Stimulated activated CD8-positive, alpha-beta memory T cell treated with anti-CD3 and anti-CD28 coated beads, Interleukin-15, amount 100 ng/mL, for 4 hours (primary cell): ENCODE data around the gene LEF1.

ENCODE experiments used
- DNase-seq, 2 donors: peaks; one replicate each; pipeline ENCODE4 v3.0.0-alpha.2; 2020; ENCODE audit warnings: low read depth in 2 of 2

Gene LEF1

DNA sequence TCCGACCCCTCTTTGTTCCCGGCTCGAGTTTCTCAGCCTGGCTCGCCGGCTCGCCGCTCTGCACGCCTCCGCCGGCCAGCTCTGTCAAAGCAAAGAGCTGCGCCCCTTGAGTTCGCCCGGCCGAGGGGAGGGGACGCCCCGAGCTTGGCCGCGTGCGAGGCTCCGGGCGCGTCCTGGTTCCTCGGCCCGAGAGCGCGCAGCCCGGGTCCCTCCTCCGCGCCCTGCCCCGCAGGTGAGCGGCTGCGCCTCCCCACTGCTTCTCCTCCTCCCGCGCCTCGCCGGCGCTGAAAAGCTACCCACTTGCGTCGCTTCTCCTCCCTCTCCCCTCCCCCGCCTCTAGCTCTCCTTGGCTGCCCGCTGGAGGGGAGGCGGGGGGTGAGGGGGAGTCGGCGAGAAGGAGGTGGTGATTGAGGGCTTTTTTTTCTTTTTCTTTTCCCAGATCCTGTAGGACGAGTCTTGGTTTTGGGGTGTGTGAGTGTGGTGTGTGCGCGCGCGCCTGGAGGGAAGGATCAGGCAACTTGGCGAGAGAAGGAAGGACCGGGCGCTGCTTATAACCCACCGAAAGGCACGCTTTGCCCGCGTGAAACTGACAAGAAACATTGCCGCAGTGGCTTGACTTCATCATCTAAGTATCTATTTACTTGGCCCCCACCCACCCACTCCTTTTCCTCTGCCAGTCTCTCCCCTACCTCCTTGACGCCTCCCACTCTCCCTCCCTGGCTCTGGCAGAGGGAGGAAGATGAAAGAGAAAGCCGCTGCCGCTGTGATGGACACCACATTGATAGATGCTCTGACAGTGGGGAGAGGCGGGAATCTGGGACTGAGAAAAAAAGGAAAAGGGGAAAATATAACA, at the start of gene LEF1:
LEF1 (minus strand) TSS at position 262 of the 853 bp plus-strand sequence. CDS start 1,165 bp downstream, outside the sequence.
- DNase-seq, result peak; percentile 52 to 58

- no peak for DNase-seq
Observed at GRCh38 chr4:108216510-108216909, 47.8 kb upstream of the LEF1 start.

DNA sequence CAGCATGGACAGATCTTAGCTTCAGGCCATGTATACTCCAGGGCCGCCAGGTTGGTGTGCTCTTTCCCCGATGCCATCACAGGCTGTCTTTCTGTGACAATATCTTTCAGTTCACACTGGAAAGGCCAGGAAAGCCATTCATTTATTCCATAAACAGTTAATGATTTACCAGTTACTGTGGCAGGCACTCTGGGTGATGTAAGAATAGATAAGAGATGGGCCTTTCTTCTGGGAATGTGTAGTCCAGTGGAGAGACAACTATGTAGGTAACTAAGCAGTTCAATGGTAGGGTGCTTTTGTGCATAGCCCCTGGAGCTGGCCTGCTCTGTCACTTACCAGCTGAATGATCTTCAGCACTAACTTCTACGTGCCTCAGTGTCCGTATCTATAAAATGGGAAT, 46.3 kb upstream of the LEF1 start:
- DNase-seq, result no peak

DNA sequence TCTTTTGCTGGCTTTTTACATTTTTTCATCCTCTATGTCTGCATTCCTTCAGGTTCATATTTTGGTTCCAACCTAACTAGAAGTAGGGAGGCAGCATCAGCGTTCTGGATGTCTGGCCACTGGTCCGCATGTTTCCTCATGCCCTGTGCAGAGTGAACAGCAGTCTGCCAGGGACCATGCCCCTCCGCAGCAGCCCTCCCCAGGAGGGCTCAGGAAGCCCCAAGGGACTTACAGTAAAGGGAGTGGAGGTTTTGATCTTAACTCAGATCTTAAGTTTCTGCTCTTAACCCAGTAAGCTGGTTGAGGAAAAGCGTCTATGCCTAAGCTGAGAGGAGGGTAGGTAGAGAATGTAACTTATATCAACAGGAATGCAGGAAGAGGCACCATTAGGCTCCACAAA, 45.0 kb upstream of the LEF1 start:
- no peak for DNase-seq

DNA sequence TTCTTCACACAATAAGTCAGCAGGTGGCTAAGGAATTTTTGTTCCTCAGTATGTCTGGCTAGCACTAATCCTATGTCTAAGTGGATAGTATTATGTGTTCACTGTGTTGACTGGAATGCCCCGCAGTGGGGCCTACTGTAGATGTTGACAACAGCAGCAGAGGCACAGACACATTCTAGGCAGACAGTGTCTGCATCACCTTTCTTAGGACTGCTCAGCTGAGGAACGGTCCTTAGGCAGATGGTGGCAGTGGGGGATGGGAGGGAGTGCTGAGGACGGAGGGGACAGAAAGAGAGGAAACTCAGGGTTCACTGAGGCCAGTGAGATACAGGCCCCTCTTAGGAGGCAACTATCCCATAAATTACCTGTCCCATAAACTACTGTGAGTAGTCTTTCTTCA, 44.6 kb upstream of the LEF1 start:
- DNase-seq, result no peak

DNA sequence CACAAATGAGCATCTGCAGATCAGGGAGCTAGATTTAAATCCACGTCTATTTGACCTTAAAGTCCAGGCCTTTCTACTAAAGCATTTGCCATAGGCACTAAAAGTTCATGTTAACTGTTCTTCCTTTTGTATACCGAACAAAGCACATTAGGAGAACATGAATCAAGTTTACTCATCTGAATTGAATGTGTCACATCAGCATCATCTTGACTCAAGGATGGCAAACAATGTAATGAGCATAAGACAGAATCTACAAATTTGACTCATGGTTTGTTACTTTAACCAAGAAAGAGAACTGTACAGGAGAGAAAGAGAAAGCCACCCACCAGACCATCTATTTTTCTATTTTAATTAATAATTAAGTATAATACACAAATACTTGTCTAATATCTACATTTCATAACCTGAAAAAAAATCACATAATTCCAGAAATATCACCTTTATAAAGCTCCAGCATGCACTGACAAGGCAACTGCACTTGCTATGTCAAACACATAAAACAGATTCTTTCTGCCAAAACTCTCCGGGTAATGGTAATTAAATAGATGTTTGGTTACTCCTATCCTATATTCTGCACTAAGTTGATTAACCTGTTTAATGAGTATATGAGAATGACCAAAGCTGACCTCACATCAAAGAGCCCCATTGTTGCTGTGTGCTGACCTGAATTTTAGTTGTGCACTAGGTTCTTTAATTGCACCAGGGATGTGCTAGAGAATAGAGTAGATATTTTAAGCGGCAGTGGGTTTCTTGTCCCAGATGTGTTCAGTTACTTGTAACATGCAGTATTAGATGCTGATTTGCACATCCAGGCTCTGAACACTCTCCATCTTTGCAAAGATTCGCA, 42.5 kb upstream of the LEF1 start:
- no peak for DNase-seq

DNA sequence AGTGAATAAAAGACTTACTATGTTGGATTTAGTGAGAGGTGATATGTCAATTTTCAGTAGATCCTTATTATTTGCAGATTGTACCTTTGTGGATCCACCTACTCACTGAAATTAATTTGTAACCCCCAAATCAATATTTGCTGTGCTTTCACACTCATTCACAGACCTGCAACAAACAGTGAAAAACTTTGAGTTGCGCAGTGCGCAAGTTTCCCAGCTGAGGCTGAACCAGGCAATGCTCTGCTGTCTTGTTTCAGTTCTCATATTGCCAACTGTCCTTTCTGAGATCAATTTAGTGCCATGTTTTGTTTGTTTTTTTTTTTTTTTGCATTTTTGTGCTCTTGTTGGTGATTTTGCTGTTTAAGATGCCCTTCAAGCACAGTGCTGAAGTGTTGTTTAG, 40.8 kb upstream of the LEF1 start:
- no peak for DNase-seq

GRCh38 chr4:108205859-108206258, 37.1 kb upstream of the LEF1 start:
- no peak for DNase-seq

DNA sequence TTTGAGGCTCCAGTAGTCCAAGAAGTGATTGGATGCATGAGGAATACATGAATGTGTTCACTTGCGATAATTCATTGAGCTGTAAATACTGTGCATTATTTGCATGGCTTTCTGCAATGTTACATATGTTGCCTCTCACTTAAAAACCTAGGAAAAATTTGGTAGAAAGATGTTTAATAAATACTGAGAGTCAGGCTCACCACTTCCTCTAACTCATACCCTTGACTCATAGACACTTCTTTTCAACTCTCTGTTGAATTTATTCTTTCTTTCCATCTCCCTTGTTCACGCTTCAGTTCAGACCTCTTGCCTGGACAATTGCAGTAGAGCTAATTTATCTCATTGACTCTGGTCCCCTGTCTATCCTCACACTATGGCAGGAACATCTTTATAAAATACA, 35.8 kb upstream of the LEF1 start:
- no peak for DNase-seq

- DNase-seq, result no peak
Observed at GRCh38 chr4:108203377-108203776, 34.6 kb upstream of the LEF1 start.

DNA sequence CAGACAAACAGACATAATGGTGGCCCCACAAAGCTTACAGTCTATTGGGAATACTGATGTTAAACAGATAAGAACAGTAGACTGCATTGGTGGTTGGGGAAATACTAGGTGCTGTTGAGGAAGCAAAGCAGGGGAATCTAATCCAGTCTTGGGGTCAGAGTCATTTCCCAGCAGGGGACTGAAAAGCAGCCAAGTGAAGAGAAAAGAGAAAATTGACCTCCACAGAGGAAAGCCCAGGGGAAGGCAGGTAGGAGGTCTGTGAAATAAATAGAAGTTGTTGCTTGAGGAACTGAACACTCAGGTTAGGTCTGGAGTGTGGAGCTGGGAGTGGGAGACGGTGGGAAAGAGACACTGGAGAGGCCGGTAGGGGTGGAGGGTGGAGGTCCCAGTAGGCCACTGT, 33.0 kb upstream of the LEF1 start:
- DNase-seq, result no peak

DNA sequence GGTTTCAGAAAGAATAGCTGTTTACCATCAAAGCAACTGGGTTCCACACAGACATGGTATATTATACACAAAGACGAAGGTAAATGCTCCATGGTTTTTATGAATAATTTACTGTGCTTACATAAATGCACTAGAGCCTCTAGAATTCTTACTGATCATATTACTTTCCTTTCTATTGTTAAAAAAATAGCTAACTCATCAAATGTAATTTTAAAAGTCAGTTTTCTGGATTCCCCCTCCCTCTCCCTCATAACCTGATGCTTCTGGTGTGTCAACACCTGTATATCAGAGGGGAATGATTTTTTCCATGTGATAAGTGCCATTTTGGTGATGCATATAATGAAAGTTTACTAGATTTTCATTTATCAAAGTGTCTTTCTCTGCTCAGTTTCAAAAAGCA, 31.1 kb upstream of the LEF1 start:
- no peak for DNase-seq

DNA sequence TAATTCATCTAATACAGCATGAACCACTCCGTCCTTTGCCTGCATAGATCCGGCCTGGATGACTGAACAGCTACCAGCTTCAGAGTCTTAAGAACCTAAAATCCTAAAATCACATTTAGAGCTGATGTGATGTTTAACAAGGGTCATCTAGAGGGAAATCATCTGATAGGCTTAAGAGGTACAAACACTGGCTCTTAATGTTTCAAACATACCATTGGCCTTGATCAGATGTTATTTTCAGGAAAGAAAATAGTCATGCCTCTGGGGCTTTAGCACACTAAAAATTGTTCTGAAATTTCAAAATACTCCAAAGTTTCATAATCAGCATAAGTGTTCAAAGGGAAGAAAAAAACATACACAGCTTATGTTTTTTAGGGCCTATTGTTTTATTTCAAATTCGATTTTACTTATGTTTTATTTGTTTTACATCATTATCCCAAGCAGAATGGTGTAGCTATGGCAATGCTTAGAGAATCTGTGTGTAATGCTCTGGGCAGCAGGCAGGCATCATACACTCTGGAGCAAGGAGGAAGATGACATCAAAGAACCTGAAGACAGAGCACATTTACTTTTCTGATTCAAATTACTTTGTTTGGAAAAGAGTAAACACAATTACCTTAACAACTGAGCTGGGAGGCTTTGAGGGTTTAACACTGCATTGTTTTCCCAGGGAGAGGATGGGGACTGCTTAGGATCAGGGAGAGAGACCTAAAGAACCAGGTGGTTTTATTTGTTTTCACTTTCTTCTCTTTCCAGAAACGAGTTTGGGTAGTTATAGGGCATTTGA, 25.3 kb upstream of the LEF1 start:
- no peak for DNase-seq

DNA sequence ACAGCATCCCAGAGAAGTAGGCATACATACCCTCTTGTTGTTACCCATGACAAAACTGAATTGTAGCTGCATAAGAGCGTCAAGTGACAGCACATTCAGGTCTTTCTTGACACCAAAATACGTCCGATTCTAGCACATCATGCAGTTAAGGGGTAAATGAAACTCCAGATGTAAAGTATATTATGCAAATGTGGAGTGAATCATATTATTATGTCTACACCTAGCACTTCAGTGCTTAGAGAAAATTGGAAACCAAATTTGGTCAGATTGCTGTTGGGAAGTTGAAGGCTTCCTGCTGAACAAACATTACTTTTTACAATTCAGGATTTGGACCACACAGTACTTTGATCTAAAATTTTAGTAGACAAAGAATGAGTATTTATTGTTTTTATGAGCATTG, 24.2 kb upstream of the LEF1 start:
- no peak for DNase-seq

- no peak for DNase-seq
Observed at GRCh38 chr4:108192056-108192455, 23.3 kb upstream of the LEF1 start.

DNA sequence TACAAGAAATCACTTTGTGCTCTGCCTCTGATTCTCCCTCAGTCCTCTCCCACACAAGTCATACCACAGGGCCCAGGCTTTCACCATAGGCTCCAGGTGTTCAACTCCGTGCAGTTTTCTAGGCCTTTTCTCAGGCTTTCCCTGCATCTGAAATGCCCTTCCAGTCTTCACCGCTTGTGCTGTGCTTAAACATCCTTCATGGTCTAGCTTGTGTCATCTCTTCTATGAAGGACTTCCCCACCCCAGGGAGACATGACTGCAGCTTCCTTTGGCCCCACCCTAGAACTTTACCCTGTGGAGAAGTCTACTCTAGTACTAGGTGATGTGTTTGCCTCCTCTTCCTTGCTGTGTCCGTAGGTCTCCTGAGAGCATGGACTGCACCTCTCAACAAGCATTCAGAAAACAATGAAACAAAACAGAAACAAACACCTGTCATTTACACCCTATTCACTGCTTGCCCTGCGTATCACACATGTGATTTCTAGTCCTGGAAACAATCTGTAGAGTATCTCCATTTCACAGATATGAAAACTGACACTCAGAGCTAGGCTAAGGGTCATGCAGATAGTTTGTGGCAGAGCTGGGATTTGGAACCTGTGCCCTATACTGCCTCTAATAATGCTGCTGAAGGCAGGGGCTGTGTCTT, 22.7 kb upstream of the LEF1 start:
- no peak for DNase-seq

DNA sequence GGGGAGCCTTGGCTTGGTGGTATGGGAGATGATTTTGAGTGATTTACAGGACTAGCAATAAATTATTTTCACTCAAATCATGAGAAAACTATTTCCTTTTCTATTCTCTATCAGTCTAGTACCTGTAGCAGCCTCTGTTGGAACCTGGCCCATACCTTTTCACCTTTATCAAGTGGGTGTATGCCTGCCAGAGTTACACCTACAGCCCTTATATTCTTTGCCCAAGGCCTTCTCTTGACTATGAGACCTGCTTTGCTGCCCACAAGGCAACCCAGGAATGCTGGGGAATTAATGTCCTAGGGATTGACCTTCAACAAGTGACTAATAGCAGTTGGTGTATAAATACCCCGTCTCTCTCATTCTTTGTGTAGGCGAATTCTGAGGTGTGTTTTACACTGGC, 20.0 kb upstream of the LEF1 start:
- no peak for DNase-seq

DNA sequence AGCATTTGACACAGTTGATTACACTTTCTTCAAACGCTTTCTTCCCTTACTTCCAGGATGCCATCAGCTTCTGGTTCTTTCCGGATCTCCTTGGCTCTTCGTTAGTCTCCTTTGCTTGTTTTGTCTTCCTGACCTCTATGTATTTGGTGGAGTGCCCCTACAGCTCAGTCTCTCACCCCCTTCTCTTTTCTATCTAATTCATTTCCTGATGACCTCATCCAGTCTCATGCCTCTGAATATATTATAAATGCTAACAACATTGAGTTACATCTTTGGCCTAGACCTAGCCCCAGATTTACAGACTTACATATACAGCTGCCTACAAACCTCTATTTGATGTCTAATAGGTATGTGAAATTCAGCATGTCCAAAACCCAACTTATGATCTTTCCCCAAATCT, 16.5 kb upstream of the LEF1 start:
- no peak for DNase-seq

GRCh38 chr4:108184453-108185049, 15.8 kb upstream of the LEF1 start:
- DNase-seq, result no peak

DNA sequence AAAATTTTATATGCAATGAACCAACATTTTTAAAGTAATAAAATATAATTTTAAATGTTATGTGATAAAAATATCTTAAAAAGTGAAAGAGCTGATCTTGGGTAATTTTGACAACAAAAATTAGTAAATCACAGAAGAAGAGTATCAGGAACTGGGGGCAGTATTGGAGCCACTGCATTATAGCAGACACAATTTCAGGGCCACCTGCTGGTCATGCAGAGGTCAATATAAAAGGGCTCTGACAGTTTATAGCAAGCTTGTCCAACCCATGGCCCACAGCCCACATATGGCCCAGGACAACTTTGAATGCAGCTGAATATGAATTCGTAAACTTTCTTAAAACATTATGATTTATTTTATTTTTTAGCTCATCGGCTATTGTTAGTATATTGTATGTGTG, 13.0 kb upstream of the LEF1 start:
- DNase-seq, result no peak

DNA sequence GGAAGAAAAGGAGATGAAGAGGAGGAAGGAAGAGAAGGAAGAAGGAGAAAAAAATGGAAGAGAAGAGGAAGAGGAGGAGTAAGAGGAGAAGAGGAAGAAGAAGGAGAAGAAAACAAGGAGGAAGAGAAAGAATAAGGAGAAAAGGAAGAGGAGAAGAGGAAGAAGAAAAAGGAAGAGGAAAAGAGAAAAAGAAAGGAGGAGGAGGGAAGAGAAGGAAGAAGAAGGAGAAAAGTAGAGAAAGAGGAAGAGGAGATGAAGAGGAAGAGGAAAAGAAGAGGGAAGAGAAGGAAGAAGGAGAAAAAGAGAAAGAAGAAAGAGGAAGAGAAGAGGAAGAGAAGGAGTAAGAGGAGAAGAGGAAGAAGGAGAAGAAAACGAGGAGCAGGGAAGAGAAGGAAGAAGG, 11.8 kb upstream of the LEF1 start:
- DNase-seq, result no peak
